ENCODE results near the gene ORC4. TPM values are rescaled to one million over a fixed set of nuclear protein-coding genes. Genes with fewer than 3 reads are reported as not detected.

ORC4 gene
- total RNA-seq, 1 experiment from 2014 or later = 72.9 TPM

DNA sequence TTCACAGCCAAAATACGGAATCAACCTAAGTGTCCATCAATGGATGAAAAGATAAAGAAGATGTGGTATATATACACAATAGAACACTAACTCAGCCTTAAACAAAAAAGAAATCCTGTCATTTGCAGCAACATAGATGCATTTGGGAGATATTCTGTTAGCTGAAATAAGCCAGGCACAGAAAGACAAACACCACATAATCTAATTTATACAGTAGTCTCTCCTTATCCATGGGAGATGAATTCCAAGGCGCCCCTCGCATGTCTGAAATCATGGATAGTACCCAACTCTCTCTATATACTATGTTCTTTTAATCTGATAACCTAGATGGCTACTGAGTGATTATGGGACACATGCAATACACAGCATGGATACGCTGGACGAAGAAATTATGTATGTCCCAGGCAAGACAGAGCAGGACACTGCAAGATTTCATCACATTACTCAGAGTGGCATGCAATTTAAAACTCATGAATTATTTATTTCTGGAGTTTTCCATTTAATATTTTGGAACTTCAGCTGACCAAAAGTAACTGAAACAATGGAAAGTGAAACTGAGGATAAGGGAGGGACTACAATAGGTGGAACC is 39.5 kb downstream of the ORC4 start:
- peaks cover 3 to 13% of the 10 kb centered on the region in 2 experiments; a peak in 3 of 4 replicates for H3K4me1 Mint-ChIP-seq
- WGBS (ENCODE audit: extremely low coverage, insufficient read length, low lambda C conversion rate) = no CpG with 5 or more reads among the region's 5 CpGs
- Histone ChIP-seq H3K4me1 (ENCODE audit: insufficient read depth, low read length) (no peaks in the 10 kb centered on the region), H3K14ac (ENCODE audit: insufficient read depth, low read length) (no peak overlapping the region), H3K79me2 (ENCODE audit: insufficient read depth, low read length) (peaks cover 11% of the 10 kb centered on the region; the same call in 1 of the 2 replicates), H3K23me2 (ENCODE audit: insufficient read length, low read depth, low read length, poor library complexity, severe bottlenecking) (no peaks in the 10 kb centered on the region), H3K79me1 (ENCODE audit: insufficient read depth, low read depth, low read length, poor library complexity, severe bottlenecking) (peaks cover 4% of the 10 kb centered on the region), H3K9me3 (ENCODE audit: control insufficient read depth, low read depth, low read length) (no peaks in the 10 kb centered on the region), H3K9ac (ENCODE audit: extremely low read depth, insufficient read length, low read length) (no peak overlapping the region), H3T11ph (ENCODE audit: low read length) (no peak overlapping the region), H2AK5ac (ENCODE audit: insufficient read length, low read length) (no peak overlapping the region), H4K5ac (ENCODE audit: insufficient read length, low read depth, low read length) (no peak overlapping the region), H2BK5ac (ENCODE audit: insufficient read length, low read length) (no peak overlapping the region), H2BK15ac (ENCODE audit: low read depth, low read length) (no peak overlapping the region), H3K4ac (ENCODE audit: low read depth, low read length) (no peak overlapping the region), H4K8ac (replicated peaks; ENCODE audit: insufficient read length, low read depth, low read length) (no peak overlapping the region), H4K91ac (ENCODE audit: insufficient read length, low read depth, low read length) (no peak overlapping the region), H2AFZ (ENCODE audit: low read length) (no peak overlapping the region), H2BK20ac (ENCODE audit: low read depth, low read length, poor library complexity, severe bottlenecking) (no peak overlapping the region), H3K56ac (ENCODE audit: insufficient read length, low read depth, low read length) (no peak overlapping the region), H3K27me3 (ENCODE audit: insufficient read depth, low read length) (no peaks in the 10 kb centered on the region), H3K23ac (ENCODE audit: insufficient read length, low read depth, low read length) (no peak overlapping the region), H2BK12ac (ENCODE audit: insufficient read length, low read depth, low read length) (no peak overlapping the region), H2BK120ac (ENCODE audit: low read depth, low read length, poor library complexity, severe bottlenecking) (no peak overlapping the region), H3K27ac (ENCODE audit: insufficient read length, low read depth, low read length) (no peak overlapping the region), H3K18ac (ENCODE audit: insufficient read length, low read depth, low read length) (no peak overlapping the region), H3K4me2 (ENCODE audit: insufficient read depth, insufficient read length, low read length) (no peak overlapping the region), H4K20me1 (ENCODE audit: control insufficient read depth, insufficient read depth, insufficient read length) (no peaks in the 10 kb centered on the region)
- H3K4me3 Mint-ChIP-seq = no peak overlapping the region
- no peak overlapping the region for H3K27ac Mint-ChIP-seq
- no peaks in the 10 kb centered on the region for H3K9me3 Mint-ChIP-seq
- TF ChIP-seq, protein P1, sequence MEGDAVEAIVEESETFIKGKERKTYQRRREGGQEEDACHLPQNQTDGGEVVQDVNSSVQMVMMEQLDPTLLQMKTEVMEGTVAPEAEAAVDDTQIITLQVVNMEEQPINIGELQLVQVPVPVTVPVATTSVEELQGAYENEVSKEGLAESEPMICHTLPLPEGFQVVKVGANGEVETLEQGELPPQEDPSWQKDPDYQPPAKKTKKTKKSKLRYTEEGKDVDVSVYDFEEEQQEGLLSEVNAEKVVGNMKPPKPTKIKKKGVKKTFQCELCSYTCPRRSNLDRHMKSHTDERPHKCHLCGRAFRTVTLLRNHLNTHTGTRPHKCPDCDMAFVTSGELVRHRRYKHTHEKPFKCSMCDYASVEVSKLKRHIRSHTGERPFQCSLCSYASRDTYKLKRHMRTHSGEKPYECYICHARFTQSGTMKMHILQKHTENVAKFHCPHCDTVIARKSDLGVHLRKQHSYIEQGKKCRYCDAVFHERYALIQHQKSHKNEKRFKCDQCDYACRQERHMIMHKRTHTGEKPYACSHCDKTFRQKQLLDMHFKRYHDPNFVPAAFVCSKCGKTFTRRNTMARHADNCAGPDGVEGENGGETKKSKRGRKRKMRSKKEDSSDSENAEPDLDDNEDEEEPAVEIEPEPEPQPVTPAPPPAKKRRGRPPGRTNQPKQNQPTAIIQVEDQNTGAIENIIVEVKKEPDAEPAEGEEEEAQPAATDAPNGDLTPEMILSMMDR (conservative IDR thresholded peaks at IDR 0.05) = no peak
- DNase-seq = no peak
- H3K36me3 Mint-ChIP-seq (ENCODE audit: insufficient read depth in 1 of 3, low read depth in 3 of 3) = peaks cover 0 to 7% (median 4%) of the 10 kb centered on the region in 3 experiments; a peak in 3 of 7 replicates
- H3K27me3 Mint-ChIP-seq (ENCODE audit: low read depth) = no peaks in the 10 kb centered on the region
